HG03196 (cell line): ENCODE data around the gene FADS3.

Experiments
- ATAC-seq: cut with Tn5 transposase; IDR thresholded peaks from one replicate; pipeline ENCODE4 v1.9.1; 2021; ENCODE audit not compliant: unreplicated experiment

Gene FADS3

DNA sequence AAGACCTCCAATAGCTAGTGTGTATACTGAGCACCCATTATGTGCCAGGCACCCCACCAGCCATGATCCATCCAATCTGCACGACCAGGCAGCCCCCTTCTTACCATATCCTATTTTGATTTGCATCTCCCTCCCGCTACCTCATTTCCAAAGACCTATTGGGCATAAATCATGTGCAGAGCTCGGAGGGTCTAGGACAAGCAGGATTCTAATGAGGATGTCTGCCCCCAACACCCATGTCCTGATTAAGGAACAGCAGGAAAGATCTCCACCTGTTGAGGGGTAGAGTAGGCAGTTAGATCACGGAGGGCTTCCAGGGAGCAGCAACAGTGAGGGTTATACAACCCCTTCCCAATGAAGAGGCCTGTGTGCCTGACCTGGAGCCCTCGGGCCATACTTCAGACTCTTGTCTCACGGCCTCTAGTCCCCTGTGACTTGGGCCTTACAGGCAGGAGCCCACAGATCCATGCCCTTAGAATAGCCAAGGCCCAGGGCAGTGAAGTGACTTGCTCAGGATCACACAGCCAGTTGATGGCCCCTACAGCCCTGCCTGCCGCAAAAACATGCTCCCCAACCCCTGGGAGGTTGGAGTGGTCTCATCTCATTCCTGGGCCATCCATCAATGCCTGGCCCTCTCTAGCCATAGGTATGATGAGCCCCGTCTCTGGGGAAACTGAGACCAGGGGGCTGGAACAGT lies 22.5 kb upstream of the FADS3 start:
- ATAC-seq, result no peak

DNA sequence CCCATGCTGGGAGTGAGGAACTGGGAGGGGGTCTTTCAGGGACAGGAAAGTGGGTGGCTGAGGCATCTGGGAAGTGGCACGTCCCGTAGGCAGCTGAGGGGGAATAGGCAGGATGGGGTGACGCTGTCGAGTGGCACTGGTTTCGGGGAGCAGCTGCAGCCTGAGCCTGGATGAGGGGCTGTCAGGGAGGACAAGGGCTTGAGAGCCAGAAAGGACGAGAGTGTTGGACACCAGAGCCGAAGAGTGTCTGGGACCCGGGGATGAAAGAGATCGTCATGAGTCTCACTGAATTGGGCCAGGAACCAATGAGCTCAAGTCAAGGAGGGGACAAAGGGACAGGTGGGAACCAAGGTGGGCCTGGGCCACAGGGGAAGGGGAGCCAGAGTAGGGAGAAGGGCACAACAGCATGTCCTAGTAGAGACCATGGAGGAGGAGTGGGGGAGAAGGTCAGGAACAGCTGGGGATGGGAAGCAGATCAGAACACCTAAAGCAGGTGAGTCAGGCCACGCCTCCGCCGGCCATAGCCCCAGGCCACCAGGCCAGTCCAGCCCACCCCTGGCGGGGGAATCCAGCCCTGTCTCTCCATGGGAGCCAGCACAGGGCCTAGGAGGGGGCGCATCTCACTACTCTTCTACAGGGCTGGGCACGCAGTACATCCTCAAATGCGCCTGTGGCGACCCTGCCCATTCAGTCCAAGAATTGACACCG lies 21.8 kb upstream of the FADS3 start:
- no peak for ATAC-seq

DNA sequence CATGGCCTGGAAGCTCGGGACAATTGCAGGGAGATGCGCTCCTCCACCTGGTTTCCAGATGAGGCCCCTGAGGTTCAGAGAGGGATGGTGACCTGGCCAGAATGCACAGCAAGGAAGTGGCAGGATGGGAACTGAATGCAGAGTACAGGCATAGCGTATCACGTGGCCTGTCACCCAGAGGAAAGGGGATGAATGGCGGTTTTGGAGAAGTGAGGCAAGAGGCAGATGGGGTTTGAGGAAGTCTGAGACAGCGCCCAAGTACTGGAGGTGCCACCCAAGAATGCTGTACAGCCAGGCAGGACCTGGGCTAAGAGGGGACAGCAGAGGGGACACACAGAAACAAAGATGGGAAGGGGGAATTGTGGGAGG lies 21.2 kb upstream of the FADS3 start:
- no peak for ATAC-seq

DNA sequence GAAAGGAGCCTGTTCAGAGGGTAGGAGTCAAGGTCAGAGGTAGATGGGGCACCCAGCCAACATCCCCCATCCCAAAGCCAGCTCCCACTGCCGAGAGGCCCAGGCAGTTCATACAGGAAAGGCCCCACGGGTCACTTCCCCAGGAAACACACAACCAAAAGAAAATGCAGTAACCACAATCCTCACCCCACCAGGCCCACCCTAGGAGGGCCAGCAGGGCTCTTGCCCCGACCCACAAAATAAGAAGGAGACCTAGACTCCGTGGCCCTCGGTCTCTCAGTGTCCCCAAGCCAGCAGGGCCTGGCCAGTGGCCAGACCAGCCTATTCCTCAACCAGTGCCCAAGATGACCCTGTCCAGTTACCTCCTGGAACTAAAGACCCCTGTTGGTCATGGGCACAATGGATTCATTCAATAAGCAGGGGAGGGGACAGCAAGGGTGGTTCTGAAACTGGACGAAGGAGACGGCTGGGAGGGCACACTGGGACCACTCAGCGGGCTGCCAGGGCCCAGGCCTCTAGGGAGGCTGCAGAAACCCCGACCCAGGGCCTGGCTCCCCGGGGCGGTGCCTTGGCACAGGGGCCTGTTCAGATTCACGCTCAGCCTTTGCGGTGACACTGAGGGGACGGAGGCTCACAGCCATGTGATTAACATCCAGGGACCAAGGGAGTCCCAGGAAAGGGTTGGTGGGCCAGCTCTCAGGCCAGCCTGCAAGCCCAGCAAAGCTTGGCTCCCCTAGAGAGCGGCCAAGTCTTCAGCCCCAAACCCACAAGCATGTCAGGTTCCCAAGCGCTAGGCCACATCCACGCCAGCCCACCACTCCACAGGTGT lies 20.6 kb upstream of the FADS3 start:
- ATAC-seq, result no peak

DNA sequence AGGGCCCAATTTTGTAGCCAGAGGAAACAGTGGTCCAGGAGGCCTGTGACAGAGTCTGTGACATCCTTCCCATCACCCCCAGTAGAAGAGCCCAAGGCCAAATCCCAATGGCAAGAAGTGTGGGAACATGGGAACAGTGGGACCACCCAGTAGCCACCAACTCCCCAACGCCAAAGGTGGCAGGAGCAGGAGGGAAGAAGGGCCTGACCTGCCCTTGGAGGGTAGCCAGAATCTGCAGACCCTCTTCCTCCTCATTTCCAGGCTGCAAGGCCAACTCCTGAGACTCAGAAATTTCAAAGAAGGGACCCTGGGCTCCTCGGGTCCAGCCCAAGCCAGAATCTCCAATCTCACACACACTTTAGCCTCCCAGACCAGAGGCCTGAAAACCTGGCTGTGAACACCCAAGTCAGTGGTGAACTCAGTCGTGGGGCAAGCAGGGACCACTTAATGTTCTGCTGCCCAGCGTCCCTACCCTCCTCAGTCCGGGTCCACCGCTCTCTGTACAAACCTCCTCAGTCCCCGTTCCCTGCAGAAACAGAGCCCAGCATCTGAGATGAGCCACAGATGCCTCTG lies 19.9 kb upstream of the FADS3 start:
- ATAC-seq, result no peak

DNA sequence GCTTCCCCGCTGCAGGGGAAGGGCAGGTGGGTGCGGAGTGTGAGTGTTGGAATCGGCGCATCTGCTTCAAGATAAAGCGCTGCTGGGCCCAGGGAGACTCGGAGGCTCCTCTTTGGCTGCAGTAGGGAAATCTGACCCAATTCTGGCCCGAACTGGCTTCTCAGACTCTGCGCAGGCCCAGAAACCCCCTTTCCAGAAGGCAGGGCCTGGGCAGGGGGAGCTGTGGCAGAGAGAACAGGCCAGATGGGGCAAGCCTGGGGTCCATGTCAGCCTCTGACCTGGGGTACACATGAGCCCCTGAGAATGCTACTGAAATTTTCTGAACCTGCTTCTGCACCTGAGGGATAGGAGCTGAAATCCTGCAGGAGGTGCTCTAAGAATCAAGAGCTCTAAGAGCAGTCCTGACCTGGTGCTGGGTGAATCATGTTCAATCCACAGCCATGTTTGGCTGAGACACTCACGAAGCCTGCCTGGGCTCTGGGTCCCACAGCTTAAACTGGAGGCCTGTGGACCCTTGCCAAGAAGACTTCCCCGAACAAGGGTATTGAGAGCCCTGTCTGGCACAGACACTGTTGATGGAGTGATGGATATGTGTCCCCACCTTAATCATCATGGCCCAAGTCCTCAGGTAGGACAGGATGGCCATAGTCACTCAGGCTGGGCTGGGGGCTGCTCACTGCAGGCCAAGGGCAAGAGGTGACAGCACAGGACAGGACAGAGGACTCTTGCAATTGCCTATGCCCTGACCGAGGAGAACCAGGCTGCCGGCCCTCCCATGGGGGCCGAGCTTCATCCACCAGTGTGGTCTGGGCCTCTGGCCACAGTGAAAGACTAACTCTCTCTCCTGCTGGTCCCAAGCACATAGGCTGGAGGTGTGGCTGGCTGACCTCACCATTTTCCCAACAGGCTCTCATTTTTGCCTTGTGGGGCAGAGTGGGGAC lies 19.1 kb upstream of the FADS3 start:
- no peak for ATAC-seq

DNA sequence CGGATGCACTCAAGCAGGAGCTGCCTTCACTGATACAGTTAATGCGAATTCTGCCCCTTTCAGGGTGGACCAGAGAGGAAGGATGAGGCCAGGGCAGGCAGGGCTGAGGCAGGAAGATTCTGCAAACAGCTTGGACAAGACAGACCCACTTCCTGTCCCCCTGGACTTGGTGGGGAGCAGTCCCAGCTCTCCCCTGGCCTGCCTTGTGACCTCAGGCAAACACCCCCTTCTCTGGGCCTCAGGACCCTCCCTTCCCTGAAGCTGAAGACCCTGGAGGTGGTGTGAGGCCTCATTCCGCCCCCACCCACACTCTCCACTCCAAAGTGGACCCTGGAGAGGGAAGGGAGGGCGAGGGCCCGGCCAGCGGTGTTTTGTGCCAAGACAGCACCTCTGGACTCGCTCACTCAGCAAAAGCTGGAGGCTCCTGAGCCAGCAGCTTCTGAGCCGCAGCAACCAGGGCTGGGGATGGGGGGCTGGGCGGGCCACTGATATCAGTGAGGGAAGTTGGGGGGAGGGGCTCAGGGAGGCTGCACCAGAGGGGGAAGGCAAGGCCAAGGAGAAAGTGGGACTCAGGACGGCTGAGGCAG lies 17.5 kb upstream of the FADS3 start:
- no peak for ATAC-seq

DNA sequence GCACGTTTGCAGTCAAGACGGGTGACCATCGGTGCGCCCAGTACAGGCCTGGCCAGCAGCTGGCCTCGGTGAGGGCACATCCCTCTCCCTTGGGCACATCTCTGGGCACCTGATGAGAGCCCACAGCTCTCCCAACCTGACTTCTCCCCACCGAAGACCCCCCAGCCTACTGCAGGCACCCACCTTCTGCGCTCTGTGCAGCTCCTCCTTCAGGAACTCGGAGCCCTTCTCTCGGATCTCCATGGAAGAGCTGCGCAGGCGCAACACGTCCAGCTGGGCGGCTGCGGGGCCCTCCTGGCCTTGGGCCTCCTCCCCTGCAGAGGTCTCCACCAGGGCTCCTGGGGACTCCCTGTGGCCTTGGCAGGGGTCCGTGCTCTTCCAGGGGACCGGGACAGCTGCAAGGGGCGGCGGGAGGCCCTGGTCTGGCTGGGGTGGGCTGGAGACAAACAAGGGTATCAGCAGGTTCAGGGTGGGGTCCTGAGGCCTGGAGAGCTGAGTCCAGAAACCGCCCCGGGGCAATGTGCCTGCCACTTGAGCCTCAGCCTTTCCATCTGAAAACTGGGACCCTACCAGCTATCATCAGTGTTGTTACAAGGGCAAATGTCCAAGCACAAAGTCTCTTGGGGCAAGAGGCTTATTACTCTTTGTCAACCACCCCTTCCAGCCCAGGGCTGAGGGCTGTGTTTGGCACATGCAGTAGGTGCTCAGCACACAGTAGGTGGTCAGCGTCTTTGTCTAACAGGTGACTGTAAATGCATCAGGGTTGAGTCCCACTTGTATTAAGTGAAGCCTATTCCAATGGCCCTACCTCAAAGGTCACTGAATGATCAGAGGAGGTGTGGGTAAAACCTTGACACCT lies 16.8 kb upstream of the FADS3 start:
- ATAC-seq, result no peak

DNA sequence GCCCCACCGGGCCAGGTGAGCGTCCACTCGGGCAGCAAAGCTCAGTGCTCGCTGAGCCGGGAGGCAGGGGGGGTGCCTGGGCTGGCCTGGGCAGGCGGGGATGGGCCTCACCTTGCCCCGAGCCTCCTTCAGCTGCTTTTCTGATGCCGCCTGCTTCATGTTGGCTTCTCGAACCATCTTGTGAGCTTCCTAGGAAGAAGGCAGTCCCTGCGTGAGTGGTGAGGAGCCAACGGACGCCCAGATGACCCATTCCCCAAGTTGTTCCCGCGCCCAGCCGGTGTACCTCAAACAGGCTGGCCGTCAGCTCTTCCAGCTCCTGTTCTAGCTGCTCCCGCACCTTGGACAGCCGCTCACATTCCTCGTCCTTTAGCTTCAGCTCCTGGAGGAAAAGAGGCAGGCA lies 15.9 kb upstream of the FADS3 start:
- no peak for ATAC-seq

DNA sequence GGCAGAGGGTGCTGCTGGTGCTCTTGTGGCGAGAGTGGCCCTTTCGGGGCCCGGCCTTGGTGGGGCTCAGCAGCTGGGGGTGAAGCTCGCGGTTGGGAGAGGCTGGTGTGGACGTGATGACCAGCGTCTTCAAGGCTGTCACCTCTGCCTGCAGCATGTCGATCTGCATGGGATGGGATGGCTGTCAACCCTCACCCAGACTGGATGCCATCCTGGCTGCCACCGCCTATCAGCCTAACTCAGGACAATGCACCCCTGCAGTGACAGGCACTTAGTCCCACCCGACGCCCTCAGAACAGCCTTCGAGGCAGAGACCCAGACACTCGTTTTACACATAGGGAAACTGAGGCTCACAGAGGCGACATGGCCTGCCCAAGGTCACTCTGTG lies 15.2 kb upstream of the FADS3 start:
- no peak for ATAC-seq

DNA sequence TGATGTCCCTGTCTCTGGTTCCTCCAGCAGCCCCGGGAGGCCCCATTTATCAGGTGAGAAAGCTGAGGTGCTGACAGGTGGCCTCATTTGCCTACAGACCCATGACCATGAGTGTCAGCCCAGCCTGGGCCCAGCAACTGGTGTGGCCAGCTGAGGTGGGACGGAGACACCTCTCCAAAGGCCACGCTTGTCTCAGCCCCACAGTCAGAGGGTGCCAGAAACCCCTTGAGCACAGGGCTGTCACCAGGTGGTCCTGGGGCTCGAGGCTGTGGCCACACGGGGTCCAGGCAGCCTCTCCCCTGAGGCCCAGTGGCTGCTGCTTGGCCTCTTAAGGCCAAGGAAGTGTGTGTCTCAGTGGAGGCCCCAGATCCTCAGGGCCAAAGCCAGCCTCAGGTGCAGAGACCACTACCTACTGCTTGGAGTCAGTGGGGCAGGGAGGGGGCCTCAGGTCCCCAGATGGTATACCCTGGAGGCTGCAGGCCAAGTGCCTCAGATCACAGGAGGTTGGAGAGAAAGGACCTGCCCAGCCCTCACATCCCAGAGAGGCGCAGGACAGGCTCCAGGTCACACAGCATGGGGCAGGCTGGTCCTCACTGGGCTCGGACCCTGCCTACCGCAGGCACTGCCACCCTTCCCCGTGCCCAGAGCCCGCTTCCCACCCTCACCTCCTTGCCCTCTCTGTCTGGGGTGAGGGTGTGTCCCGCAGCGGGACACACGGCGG lies 14.6 kb upstream of the FADS3 start:
- no peak for ATAC-seq

DNA sequence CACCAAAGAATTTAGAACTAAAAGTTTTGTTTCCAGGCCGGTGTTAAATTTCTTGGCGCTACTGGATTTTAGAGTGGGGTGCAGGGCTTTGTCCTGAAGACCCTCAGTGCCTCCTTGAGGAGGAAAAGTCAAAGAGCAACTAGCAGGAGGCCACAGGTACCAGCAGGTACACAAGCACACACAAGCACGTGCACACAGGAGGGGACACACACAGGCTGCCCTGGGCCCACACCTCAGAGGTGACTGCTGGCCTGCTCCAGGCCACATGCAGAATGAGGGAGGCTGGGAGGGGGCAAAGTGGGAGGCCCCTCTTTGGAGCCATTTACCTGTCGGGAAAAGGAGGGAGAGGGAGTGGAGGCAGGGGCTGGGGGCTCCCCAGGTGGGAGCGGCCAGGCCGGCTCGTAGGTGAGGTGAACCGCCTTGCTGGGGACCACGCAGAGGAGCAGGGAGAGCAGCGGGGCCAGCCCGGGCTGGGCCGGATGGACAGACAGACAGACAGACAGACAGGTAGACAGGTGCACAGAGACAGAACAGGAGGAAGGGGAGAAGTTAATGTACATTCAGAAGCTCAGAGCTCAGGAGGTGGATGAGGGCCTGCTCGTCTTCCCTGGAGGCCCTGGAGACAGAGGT lies 13.8 kb upstream of the FADS3 start:
- no peak for ATAC-seq

DNA sequence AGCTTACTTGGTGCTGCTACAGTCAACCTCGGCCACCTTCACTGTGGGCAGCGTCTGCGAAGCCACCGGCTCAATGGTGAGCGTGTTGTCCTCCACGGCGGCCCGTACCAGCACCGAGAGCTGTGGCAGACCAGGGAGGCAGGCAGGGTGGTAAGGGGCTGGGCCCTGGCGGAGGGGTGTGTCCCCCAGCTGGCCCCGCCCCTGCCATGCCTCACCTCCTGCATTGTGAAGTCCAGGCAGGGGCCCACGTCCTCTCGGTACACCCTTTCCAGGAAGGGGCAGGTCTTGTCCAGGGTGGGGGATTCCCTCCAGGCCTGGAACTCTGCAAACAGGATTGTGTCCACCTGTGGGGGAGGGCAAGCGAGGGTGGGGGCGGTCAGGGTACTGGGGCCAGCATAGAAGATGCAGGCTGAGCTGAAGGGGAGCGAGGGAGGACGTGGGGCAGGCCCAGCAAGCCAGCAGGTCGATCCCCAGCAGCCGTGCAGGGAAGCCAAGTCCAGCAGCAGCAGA lies 13.2 kb upstream of the FADS3 start:
- ATAC-seq, result no peak

DNA sequence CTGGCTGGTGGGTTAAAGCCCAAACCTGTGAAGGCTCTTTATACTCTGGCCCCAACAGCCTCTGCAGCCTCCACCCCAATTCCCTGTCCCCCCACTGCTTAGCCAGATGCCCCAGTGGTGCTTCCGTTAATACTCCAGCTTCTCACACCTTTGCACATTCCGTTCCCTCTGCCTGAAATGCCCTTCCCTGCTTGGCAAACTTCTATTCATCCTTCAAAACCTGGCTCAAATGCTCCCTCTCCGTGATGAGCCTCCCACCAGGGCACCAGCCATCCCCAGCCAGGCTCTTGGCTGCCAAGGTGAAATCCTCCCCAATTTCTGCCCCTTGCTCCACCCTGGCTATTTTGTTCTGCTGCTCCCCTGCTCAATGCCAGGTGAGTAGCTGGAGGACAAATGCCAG lies 12.5 kb upstream of the FADS3 start:
- ATAC-seq, result no peak

DNA sequence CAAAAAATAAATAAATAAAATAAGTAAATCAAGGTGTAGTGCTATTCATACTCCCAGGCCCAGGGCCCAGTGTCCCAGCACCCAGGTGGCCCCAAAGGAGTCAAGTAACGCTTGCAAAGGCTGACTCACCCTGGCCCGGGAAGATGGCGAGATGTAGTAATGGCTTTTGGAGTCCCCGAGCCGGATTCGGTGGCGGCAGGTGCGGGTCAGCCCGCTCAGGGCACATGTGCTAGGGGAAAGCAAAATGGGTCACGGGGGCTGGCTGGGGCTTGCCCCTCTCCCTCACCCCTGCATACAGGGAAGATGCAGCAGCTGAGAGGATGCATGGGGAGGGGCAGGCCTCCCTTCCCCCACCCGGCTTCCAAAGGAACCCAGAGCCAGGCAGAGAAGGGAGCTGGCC lies 11.0 kb upstream of the FADS3 start:
- no peak for ATAC-seq

DNA sequence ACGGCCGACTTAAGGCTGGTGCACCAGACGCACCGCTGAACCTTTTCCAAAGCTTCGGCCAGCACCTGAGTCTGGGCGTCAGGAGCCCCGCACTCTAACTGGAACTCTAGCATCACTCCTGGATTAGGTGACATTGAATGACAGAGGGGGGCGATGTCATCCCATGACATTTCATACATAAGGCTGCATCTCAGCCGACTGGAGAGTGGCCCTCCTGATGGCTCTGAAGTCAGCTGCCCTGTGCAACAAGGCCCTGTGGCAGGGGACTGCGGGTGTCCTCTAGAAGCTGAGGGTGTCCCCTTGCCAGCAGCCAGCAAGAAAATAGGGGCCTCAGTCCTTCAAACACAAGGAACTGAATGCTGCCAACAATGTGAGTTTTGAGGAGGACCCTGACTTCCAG lies 10.1 kb upstream of the FADS3 start:
- no peak for ATAC-seq

DNA sequence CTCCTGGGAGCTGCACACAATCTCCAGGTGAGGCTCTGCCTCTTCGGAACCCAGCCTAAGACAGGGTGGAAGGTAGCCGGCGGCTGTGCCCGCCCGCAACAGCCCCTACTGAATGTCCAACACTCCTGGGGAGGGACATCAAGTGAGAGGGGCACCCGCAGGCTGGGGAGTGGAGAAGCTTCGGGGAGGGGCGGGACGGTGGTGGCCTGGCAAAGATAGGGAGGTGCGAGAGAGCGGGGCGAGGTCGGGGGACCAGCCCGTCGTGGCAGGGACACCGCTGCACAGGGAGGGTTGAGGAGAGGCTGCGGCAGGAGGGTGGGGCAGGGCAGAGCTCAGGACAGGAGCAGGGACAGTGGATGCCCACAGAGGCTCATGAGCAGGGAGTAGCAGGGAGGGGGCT lies 8.9 kb upstream of the FADS3 start:
- no peak for ATAC-seq
